ENCODE measurements around the gene PSIP1.
"Not testable (repeated sequence)": the region's sequence is repeated elsewhere in the genome, so short reads cannot be mapped to it uniquely, and the experiment has no call there.

DNA sequence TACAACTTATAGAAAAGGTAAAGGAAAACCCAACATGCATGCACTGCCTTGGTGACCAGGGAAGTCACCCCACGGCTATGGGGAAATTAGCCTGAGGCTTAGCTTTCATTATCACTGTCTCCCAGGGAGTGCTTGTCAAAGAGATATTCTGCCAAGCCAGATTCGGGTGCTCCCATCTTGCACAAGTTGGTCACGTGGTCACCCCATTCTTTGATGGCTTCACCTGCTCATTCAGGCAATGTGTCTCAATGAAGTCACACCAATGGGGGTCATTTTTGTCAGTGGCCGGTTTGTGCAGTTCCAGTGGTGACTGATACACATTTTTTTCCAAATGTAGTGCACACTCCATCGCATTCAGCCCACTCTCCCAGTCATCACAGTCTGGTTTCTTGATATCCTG, 16.3 kb upstream of the PSIP1 start:
- TF ChIP-seq, protein P1, sequence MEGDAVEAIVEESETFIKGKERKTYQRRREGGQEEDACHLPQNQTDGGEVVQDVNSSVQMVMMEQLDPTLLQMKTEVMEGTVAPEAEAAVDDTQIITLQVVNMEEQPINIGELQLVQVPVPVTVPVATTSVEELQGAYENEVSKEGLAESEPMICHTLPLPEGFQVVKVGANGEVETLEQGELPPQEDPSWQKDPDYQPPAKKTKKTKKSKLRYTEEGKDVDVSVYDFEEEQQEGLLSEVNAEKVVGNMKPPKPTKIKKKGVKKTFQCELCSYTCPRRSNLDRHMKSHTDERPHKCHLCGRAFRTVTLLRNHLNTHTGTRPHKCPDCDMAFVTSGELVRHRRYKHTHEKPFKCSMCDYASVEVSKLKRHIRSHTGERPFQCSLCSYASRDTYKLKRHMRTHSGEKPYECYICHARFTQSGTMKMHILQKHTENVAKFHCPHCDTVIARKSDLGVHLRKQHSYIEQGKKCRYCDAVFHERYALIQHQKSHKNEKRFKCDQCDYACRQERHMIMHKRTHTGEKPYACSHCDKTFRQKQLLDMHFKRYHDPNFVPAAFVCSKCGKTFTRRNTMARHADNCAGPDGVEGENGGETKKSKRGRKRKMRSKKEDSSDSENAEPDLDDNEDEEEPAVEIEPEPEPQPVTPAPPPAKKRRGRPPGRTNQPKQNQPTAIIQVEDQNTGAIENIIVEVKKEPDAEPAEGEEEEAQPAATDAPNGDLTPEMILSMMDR (conservative IDR thresholded peaks at IDR 0.05 in 1 of 2, IDR thresholded peaks at IDR 0.05 in 1 of 2; ENCODE audit: extremely low read depth in 1 of 2, insufficient read depth in 1 of 2, low read depth in 1 of 2, low read length in 2 of 2): not testable (repeated sequence)
- TF ChIP-seq EZH2 (IDR thresholded peaks at IDR 0.05; ENCODE audit: borderline replicate concordance, low read length): not testable (repeated sequence)
